NOMO-1 (cell line): ENCODE results near the gene DOCK4.

Experiments used
- DNase-seq, 2 experiments: peaks; one replicate each; lab custom pipeline; 2025; ENCODE audit not compliant: unreplicated experiment in 2 of 2; lab: John Stamatoyannopoulos, UW

DOCK4 gene

DNA sequence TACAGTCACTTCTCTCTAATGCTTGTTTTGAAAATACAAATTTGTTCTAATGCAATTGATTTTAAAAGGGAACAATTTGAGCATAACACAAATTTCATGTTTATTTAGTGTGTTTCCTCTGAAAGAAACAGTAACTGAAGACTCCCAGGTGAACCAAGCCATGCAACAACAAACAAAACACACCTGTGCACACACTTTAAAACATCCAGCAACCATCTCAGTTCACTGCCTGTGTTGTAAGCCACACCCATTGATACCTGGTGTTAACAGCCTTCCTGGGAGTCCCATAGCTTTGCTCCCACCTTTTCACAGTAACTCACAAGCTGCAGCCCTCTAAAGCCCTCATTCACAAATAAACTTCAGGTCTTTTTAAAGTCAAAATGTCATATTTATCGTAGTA is 89.3 kb downstream of the DOCK4 start:
- DNase-seq = no peak

- DNase-seq = no peak
Measured at GRCh38 chr7:112116358-112116757, 89.8 kb downstream of the DOCK4 start.

DNA sequence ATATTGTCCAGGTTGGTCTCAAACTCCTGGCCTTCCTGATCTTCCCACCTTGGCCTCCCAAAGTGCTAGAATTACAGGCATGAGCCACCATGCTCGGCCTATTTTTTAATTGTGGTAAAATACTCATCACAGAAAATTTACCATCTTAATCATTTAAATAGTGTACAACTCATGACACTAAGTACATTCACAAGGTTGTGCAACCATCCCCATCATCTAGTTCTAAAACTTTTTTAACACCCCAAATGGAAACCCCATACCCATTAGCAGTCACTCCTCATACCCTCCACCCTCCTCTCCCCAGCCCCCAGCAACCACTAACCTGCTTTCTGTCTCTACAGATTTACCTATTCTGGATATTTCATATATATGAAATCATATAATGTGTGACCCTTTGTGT is 90.3 kb downstream of the DOCK4 start:
- DNase-seq = no peak

- DNase-seq = no peak
Measured at GRCh38 chr7:112113913-112114575, 92.2 kb downstream of the DOCK4 start.

DNA sequence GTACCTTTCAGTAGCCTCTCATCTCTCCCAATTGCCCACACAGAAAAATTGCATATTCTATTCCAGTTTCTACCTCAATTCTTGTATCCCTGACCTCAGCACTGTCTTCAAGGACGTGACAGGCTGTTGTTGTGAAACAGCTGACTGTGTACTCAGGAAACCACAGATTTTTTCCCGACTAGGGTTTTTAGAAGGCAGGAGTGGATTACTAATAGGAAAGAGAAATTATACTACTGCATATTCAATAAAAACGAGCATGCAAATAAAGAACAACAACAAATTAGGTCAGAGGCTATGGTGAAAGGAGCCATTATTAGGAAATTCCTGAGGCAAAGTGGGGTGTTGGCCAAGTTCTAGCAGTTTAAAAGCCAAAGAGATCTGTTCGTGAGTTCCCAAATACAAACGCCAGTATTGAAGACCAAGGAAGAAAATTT is 93.4 kb downstream of the DOCK4 start:
- no peak for DNase-seq

DNA sequence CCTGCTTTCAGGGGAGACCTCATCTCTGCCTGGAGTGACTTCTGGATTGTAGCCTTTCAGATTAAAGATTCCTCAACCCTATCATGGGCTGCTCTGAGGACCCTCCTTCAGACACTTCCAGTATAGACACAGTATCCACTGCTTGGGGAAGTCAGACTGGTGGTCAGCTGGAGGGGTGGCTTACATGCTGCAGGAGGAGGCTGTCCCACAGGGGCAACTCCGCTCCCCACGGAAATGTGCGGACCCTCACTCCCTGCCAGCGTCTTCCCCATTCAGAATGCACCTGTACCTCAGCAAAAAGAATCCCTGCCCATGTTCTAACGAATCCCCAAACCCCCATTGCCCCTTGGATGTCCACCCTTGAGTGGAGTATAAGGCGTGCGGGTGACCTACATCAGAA is 95.5 kb downstream of the DOCK4 start:
- no peak for DNase-seq

DNA sequence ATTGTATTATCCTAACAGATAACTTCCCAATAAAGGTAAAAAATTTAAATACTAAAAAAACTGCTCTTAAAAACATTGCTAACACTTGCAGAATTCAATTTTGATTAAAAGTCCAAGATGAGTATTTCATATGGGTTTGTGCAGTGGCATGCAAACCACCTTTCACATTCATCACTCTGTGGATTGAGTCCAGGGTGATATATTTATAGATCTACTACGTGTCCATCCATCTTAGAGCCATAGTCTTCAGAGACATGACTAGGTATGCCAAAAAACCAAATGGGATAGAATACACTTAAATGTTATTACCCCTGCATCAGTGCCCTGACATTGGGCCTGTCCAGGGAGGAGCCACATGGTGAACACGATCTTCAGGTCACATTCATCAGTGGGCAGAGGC is 96.0 kb downstream of the DOCK4 start:
- no peak for DNase-seq

GRCh38 chr7:112108981-112109380 is 97.2 kb downstream of the DOCK4 start:
- DNase-seq = no peak

GRCh38 chr7:112105584-112106530 is 100.3 kb downstream of the DOCK4 start:
- no peak for DNase-seq

- DNase-seq = no peak
Measured at GRCh38 chr7:112104120-112104519, 102.1 kb downstream of the DOCK4 start.

DNA sequence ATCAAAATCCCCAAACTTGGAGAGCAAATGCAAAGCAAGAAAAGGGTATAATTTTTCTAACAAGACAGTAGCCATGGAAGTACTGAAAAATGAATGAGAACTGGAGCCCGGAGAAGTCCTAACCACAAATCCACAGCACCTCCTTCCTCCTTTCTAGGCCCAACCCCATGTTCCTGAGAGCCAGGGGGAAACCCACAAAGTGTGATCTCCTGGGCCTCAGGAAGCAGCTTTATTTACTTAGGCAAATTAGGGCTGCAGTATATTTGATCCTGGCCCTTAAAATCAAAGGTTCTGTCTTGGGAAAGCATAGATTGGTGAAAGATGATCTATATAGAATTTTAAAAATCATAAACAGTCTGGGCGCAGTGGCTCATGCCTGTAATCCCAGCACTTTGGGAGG is 103.0 kb downstream of the DOCK4 start:
- DNase-seq = no peak

DNA sequence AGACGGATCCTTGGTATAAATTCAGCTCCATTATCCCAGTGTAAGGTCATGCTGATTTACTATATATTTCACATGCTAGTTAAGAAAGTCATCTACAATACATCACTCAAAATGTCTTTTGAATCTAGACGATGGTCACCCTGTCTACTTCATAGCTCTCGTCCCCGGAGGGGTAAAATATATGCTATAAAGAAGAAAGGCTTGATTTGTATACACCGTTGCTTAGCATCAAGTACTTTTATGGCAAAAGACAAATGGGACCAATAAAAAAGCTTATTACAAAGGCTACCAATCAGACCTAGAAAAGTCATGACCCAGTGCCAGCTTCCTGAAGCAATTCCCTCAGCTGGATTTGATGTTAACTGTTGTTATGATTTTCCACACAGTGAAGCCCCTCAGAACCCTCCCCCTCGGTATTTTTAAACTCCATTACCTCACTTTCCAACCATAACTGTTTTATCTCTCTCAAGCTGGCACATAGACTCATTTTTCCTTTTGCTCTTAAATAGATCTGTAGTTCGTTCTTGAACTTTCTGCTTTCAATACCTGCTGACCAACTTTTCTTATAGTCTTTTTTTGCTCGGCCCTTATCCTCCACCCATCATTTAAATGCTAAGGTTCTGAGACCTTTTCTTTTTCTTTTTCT is 104.9 kb downstream of the DOCK4 start:
- no peak for DNase-seq

- DNase-seq = no peak
Measured at GRCh38 chr7:112097524-112097923, 108.7 kb downstream of the DOCK4 start.

- DNase-seq = no peak
Measured at GRCh38 chr7:112093409-112093808, 112.8 kb downstream of the DOCK4 start.

DNA sequence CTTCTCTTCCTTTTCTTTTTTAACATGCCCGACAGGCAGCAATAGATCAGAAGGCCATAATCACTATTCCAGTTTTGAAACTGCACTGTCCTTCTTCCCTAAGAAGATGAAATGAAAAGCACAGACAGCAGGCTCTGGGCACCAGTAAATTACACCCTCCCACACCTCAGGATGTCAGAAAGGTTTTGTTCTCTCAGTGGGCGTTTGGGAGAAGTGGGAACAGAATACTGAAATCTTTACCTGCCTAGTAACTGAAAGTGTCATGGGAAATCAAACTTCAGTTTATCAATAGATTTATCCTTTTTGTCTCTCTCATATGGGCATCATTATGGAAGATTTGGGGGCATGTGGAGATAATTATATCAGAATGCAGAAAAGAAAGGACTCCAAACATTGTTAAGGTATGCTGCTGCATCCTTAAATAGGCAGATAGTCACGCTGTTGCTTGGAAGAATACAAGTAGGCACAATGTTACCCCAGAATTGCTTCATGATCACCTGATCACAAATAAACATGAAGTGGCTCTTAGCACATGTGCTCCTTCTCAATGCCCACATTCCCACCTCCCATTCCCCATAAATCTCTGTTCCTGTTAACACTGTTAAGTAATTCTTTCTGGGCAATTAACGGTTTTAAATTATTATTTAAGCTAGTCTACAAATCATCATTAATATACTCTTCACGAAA is 113.3 kb downstream of the DOCK4 start:
- no peak for DNase-seq

DNA sequence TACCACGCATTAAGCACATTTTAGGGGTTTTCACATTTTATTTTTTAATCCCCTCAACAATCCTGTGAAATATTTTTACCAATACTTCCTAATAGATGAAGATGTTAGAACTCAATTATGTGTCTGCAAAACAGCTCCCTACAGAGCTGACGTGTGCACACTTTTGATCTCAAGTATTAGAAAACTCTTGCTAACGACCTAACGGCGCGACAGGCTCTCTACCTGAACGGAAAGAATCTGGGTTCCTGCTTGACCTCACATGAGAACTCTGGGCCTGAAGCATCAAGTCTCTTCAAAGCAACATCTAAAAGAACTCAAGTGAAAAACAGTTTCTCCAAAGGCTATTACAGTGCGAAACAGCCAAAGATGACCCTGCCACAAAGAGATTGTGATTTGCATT is 113.9 kb downstream of the DOCK4 start:
- DNase-seq = no peak

GRCh38 chr7:112091768-112092167 is 114.4 kb downstream of the DOCK4 start:
- DNase-seq = no peak

GRCh38 chr7:112089551-112089950 is 116.6 kb downstream of the DOCK4 start:
- DNase-seq = no peak

- DNase-seq = no peak
Measured at GRCh38 chr7:112088484-112089016, 117.6 kb downstream of the DOCK4 start.

- no peak for DNase-seq
Measured at GRCh38 chr7:112086496-112087254, 119.5 kb downstream of the DOCK4 start.
